H9 (cell line): ENCODE measurements around the gene GH2. TPM values are rescaled to one million over a fixed set of nuclear protein-coding genes. Genes with fewer than 3 reads are reported as not detected.

Experiments
- DNase-seq: peaks from one replicate; pipeline ENCODE4 v3.0.0-alpha.2; 2017
- H2AFZ ChIP-seq: one replicate; pipeline ENCODE4 v1.6.1; 2013; ENCODE audit warnings: mild to moderate bottlenecking, low read length, control low read depth, moderate library complexity
- H2AK5ac ChIP-seq: 2 replicates; pipeline ENCODE4 v1.6.1; 2013; ENCODE audit warnings: low read length, control low read depth, mixed read lengths; ENCODE audit not compliant: insufficient read length
- H2BK120ac ChIP-seq: one replicate; pipeline ENCODE4 v1.6.1; 2013; ENCODE audit warnings: low read depth, mild to moderate bottlenecking, low read length, control low read depth, inconsistent platforms; ENCODE audit not compliant: poor library complexity, severe bottlenecking
- H2BK12ac ChIP-seq: 2 replicates; pipeline ENCODE4 v1.6.1; 2013; ENCODE audit warnings: low read length, control low read depth, mixed read lengths, low read depth; ENCODE audit not compliant: insufficient read length
- H2BK15ac ChIP-seq: 2 replicates; pipeline ENCODE4 v1.6.1; 2013; ENCODE audit warnings: low read depth, low read length, control low read depth
- H2BK20ac ChIP-seq: one replicate; pipeline ENCODE4 v1.6.1; 2013; ENCODE audit warnings: low read depth, mild to moderate bottlenecking, low read length, control low read depth, inconsistent platforms; ENCODE audit not compliant: poor library complexity, severe bottlenecking
- H2BK5ac ChIP-seq: 2 replicates; pipeline ENCODE4 v1.6.1; 2013; ENCODE audit warnings: low read length, control low read depth, mixed read lengths; ENCODE audit not compliant: insufficient read length
- H3K14ac ChIP-seq: 2 replicates; pipeline ENCODE4 v1.6.1; 2013; ENCODE audit warnings: low read length, control low read depth; ENCODE audit not compliant: insufficient read depth
- H3K18ac ChIP-seq: 2 replicates; pipeline ENCODE4 v1.6.1; 2013; ENCODE audit warnings: low read depth, mild to moderate bottlenecking, mixed read lengths, low read length, control low read depth; ENCODE audit not compliant: insufficient read length
- H3K23ac ChIP-seq: 2 replicates; pipeline ENCODE4 v1.6.1; 2013; ENCODE audit warnings: low read length, control low read depth, mixed read lengths, low read depth; ENCODE audit not compliant: insufficient read length
- H3K23me2 ChIP-seq: 2 replicates; pipeline ENCODE4 v1.6.1; 2013; ENCODE audit warnings: low read depth, mild to moderate bottlenecking, mixed read lengths, low read length, control low read depth; ENCODE audit not compliant: insufficient read length, poor library complexity, severe bottlenecking
- H3K27ac ChIP-seq: 2 replicates; pipeline ENCODE4 v1.5.1; 2013; ENCODE audit warnings: low read length, control low read depth, mixed read lengths, low read depth; ENCODE audit not compliant: insufficient read length
- H3K27me3 ChIP-seq: 2 replicates; pipeline ENCODE4 v1.6.1; 2013; ENCODE audit warnings: low read length, control low read depth, inconsistent platforms; ENCODE audit not compliant: insufficient read depth
- H3K4ac ChIP-seq: 2 replicates; pipeline ENCODE4 v1.6.1; 2013; ENCODE audit warnings: low read depth, mild to moderate bottlenecking, control low read depth, inconsistent platforms, low read length, moderate library complexity
- H3K4me1 ChIP-seq: 2 replicates; pipeline ENCODE4 v1.6.1; 2013; ENCODE audit warnings: low read length, control low read depth, inconsistent platforms; ENCODE audit not compliant: insufficient read depth
- H3K4me2 ChIP-seq: 2 replicates; pipeline ENCODE4 v1.6.1; 2013; ENCODE audit warnings: low read length, control low read depth, mixed read lengths; ENCODE audit not compliant: insufficient read length, insufficient read depth
- H3K56ac ChIP-seq: 2 replicates; pipeline ENCODE4 v1.6.1; 2013; ENCODE audit warnings: low read depth, mild to moderate bottlenecking, mixed read lengths, low read length, control low read depth; ENCODE audit not compliant: insufficient read length
- H3K79me1 ChIP-seq: 2 replicates; pipeline ENCODE4 v1.6.1; 2013; ENCODE audit warnings: low read depth, mild to moderate bottlenecking, moderate library complexity, low read length, control low read depth, inconsistent platforms; ENCODE audit not compliant: insufficient read depth, poor library complexity, severe bottlenecking
- H3K79me2 ChIP-seq: 2 replicates; pipeline ENCODE4 v1.6.1; 2013; ENCODE audit warnings: low read length, control low read depth, inconsistent platforms; ENCODE audit not compliant: insufficient read depth
- H3K9ac ChIP-seq: 2 replicates; pipeline ENCODE4 v1.6.1; 2013; ENCODE audit warnings: low read length, control low read depth, mixed read lengths; ENCODE audit not compliant: insufficient read length; ENCODE audit errors: extremely low read depth
- H3K9me3 ChIP-seq: one replicate; pipeline ENCODE4 v1.6.1; 2013; ENCODE audit warnings: low read depth, low read length, inconsistent platforms; ENCODE audit not compliant: control insufficient read depth
- H3T11ph ChIP-seq: one replicate; pipeline ENCODE4 v1.6.1; 2013; ENCODE audit warnings: mild to moderate bottlenecking, low read length, control low read depth, inconsistent platforms
- H4K20me1 ChIP-seq: one replicate; pipeline ENCODE4 v1.6.1; 2013; ENCODE audit not compliant: control insufficient read depth, insufficient read length, insufficient read depth
- H4K5ac ChIP-seq: 2 replicates; pipeline ENCODE4 v1.6.1; 2013; ENCODE audit warnings: low read depth, mild to moderate bottlenecking, mixed read lengths, low read length, control low read depth; ENCODE audit not compliant: insufficient read length
- H4K8ac ChIP-seq: replicated peaks from 2 replicates; pipeline ENCODE4 v1.6.1; 2013; ENCODE audit warnings: low read length, control low read depth, mixed read lengths, low read depth; ENCODE audit not compliant: insufficient read length
- H4K91ac ChIP-seq: 2 replicates; pipeline ENCODE4 v1.6.1; 2013; ENCODE audit warnings: low read depth, mild to moderate bottlenecking, moderate library complexity, mixed read lengths, low read length, control low read depth; ENCODE audit not compliant: insufficient read length
- H3K27ac Mint-ChIP-seq, 3 experiments: 2 replicates in 2 of 3; 3 replicates in 1 of 3; pipeline ENCODE4 v1.8.0; 2020 to 2021; ENCODE audit warnings: mixed read lengths in 3 of 3, mild to moderate bottlenecking in 1 of 3, moderate library complexity in 1 of 3
- H3K27me3 Mint-ChIP-seq: 2 replicates; pipeline ENCODE4 v1.8.0; 2021; ENCODE audit warnings: low read depth, mild to moderate bottlenecking, moderate library complexity, mixed read lengths
- H3K36me3 Mint-ChIP-seq, 3 experiments: 2 replicates in 2 of 3; 3 replicates in 1 of 3; pipeline ENCODE4 v1.8.0; 2020 to 2021; ENCODE audit warnings: low read depth in 3 of 3, mixed read lengths in 3 of 3; ENCODE audit not compliant: insufficient read depth in 1 of 3
- H3K4me1 Mint-ChIP-seq, 2 experiments: 2 replicates each; pipeline ENCODE4 v1.8.0; 2020; ENCODE audit warnings: mixed read lengths in 2 of 2
- H3K4me3 Mint-ChIP-seq, 2 experiments: 2 replicates in 1 of 2; 3 replicates in 1 of 2; pipeline ENCODE4 v1.8.0; 2020 to 2021; ENCODE audit warnings: mild to moderate bottlenecking in 2 of 2, mixed read lengths in 2 of 2, moderate library complexity in 1 of 2
- H3K9me3 Mint-ChIP-seq, 2 experiments: 2 replicates in 1 of 2; 3 replicates in 1 of 2; pipeline ENCODE4 v1.8.0; 2020; ENCODE audit warnings: mild to moderate bottlenecking in 2 of 2, mixed read lengths in 2 of 2, moderate library complexity in 1 of 2
- WGBS: extraction: QIAGEN DNeasy Blood & Tissue Kit; methylation state at CpG from one replicate; pipeline ENCODE4 v1.1.7; 2013; ENCODE audit warnings: missing lambda C conversion rate, low lambda C conversion rate, mixed read lengths; ENCODE audit not compliant: insufficient read length; ENCODE audit errors: extremely low coverage; 5-methylcytosine and 5-hydroxymethylcytosine counted together
- total RNA-seq: library from RNA; stranded (reverse); gene quantifications from 2 replicates; pipeline ENCODE4 v1.2.1, GENCODE V29; 2021
- TF ChIP-seq, protein P1 (sequence below): fragments of 200-600 bp; sonication (generic); conservative IDR thresholded peaks from 3 replicates; pipeline ENCODE4 v1.8.0; 2021; ENCODE audit warnings: antibody characterized with exemption, mild to moderate bottlenecking

The GH2 gene
- total RNA-seq, 1 experiment from 2014 or later = 0.77 TPM

DNA sequence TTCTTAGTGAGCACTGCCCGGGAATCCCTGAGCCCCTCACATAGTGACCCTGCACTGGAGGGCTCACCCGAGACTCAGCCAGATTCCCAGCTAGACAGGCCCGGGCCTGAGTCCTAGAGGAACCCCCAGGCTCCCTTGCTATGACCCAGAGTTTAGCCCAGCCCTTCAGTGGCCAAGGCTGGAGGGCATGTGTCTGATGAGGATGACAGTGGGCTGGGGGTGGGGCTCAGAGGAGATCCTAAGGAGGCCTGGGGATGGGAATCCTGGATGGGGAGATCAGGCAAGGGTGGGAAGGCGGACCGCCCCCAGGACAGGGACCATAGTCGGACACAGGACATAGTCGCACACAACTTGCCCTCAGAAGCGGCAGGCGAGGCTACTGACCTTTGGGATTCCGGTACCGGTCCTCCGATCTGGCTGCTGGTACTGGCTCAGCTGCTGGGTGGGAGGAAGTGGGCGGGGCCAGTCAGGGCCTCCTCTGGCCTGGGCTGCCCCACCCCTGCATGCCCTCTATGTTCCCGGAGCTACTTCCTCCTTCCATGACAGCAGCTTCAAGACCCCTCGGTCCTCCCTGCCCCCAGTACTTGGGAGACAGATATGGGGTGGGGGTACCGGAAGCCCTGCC lies 49.3 kb upstream of the GH2 start:
- peak; percentile 91 for DNase-seq
- H2BK15ac ChIP-seq = no peak overlapping the region
- no peak overlapping the region for H4K5ac ChIP-seq
- H3K23me2 ChIP-seq = no peaks in the 10 kb centered on the region
- no peak overlapping the region for H3K4ac ChIP-seq
- Mint-ChIP-seq H3K4me3 (no peak overlapping the region), H3K9me3 (no peaks in the 10 kb centered on the region), H3K36me3 (no peaks in the 10 kb centered on the region; a peak in 1 of 7 replicates), H3K27ac (peak overlapping the region; percentile 36 to 85 (median 52); a peak in 6 of 7 replicates), H3K4me1 (peaks cover 15 to 21% of the 10 kb centered on the region in 2 experiments), H3K27me3 (no peaks in the 10 kb centered on the region; the same call in 1 of the 2 replicates)
- H3K4me2 ChIP-seq = no peak overlapping the region
- no peak overlapping the region for H2BK5ac ChIP-seq
- no peak overlapping the region for H3K27ac ChIP-seq
- no peaks in the 10 kb centered on the region; the same call in 1 of the 2 replicates for H3K4me1 ChIP-seq
- H3K14ac ChIP-seq = no peak overlapping the region; the same call in 1 of the 2 replicates
- no peak overlapping the region for H3K56ac ChIP-seq
- no peak overlapping the region for H2BK20ac ChIP-seq
- H3K9me3 ChIP-seq = no peaks in the 10 kb centered on the region
- no peaks in the 10 kb centered on the region for H3K79me2 ChIP-seq
- H3K23ac ChIP-seq = no peak overlapping the region
- H2BK120ac ChIP-seq = no peak overlapping the region
- H4K8ac ChIP-seq = no peak overlapping the region
- H2AFZ ChIP-seq = no peak overlapping the region
- whole genome bisulfite sequencing = no CpG with 5 or more reads among the region's 16 CpGs
- H3T11ph ChIP-seq = no peak overlapping the region
- no peak overlapping the region for H2BK12ac ChIP-seq
- no peaks in the 10 kb centered on the region for H3K79me1 ChIP-seq
- no peak overlapping the region for H3K9ac ChIP-seq
- TF ChIP-seq, protein P1, sequence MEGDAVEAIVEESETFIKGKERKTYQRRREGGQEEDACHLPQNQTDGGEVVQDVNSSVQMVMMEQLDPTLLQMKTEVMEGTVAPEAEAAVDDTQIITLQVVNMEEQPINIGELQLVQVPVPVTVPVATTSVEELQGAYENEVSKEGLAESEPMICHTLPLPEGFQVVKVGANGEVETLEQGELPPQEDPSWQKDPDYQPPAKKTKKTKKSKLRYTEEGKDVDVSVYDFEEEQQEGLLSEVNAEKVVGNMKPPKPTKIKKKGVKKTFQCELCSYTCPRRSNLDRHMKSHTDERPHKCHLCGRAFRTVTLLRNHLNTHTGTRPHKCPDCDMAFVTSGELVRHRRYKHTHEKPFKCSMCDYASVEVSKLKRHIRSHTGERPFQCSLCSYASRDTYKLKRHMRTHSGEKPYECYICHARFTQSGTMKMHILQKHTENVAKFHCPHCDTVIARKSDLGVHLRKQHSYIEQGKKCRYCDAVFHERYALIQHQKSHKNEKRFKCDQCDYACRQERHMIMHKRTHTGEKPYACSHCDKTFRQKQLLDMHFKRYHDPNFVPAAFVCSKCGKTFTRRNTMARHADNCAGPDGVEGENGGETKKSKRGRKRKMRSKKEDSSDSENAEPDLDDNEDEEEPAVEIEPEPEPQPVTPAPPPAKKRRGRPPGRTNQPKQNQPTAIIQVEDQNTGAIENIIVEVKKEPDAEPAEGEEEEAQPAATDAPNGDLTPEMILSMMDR = no peak
- no peaks in the 10 kb centered on the region for H3K27me3 ChIP-seq
- no peak overlapping the region for H3K18ac ChIP-seq
- no peak overlapping the region for H2AK5ac ChIP-seq
- no peak overlapping the region for H4K91ac ChIP-seq
- H4K20me1 ChIP-seq = no peaks in the 10 kb centered on the region
